ENCODE measurements around the gene IER5L. TPM values are rescaled to one million over a fixed set of nuclear protein-coding genes. Genes with fewer than 3 reads are reported as not detected.

Gene IER5L
- total and polyA plus RNA-seq, 2 experiments from 2014 or later, result 4.3 to 81.7 TPM

DNA sequence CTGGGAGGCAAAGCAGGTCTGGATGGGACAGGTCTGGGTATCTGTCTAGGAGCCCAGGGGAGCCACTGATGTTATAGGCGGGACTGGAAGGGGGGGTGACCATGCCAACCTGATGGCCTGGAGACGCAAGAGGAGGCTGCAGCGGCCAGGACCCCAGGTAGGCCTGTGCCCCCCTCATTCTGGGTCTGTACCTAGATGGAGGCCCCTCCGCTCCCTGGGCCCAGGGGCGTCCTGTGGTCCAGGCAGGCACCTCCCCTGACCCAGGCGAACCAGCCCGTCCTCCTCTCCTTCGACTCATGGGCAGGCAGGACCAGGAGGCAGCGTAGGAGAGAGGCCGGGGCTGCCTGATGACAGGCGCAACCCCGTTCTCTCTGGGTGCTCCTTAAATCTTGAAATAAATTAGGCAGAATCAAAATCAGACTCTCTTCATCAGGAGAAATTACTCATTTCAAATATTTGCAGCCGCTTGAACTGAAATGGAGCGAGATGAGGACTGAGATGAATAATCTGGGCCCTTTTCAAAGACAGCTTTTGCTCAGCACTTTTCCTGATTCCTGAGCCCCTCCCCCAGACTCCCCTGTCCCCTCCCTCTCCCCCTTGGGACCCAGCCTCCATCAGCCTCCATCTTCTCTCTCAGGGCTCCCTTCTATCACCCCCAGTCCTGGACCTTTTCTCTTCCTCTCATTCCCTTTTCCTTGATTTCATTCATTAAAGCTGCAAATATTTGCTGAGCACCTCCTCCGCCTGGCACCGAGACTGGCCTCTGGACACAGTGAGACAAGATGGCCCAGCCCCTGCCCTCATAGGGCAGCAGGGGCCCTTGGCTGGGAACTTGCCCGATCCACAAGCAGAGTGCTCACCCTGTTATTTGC lies 46.8 kb upstream of the IER5L start:
- Histone ChIP-seq H3K36me3 (ENCODE audit: low read depth) (no peaks in the 10 kb centered on the region), H3K4me2 (ENCODE audit: unreplicated experiment) (no peak overlapping the region), H4K20me1 (ENCODE audit: insufficient read depth) (no peaks in the 10 kb centered on the region), H3K4me3 (no peak overlapping the region), H3F3A (ENCODE audit: insufficient read depth) (0 out of 2 replicates have a peak, but pooled peaks cover 4% of the 10 kb centered on the region), H3K9ac (no peak overlapping the region), H3K79me2 (ENCODE audit: insufficient read depth) (no peaks in the 10 kb centered on the region), H3K27ac (no peak overlapping the region), H2AFZ (peak overlapping the region; percentile 36; the same call in 1 of the 2 replicates), H3K4me1 (ENCODE audit: insufficient read depth) (0 out of 2 replicates have a peak, but pooled peaks cover 4% of the 10 kb centered on the region), H3K9me3 (ENCODE audit: low read depth) (no peaks in the 10 kb centered on the region), H3K27me3 (replicated peaks; ENCODE audit: insufficient read depth) (no peaks in the 10 kb centered on the region), H3K9me2 (ENCODE audit: insufficient read depth) (no peaks in the 10 kb centered on the region)
- WGBS, 2 experiments (ENCODE audit: low coverage in 1 of 2, low lambda C conversion rate in 2 of 2, missing lambda C conversion rate in 2 of 2), result 94 to 96% methylated on average over 17 of the region's 17 CpGs
- no peak for DNase-seq
- in situ Hi-C loops (cut with MboI), result no loop called here
- no peak for TF ChIP-seq EZH2 (IDR thresholded peaks at IDR 0.05; ENCODE audit: insufficient read depth, poor library complexity, severe bottlenecking)
- TF ChIP-seq EZH2phosphoT487 (IDR thresholded peaks at IDR 0.05; ENCODE audit: insufficient read depth, low read depth), result no peak

GRCh38 chr9:129223551-129224208 lies 45.6 kb upstream of the IER5L start:
- Histone ChIP-seq H3K27me3 (replicated peaks; ENCODE audit: insufficient read depth) (no peaks in the 10 kb centered on the region), H3K4me1 (ENCODE audit: insufficient read depth) (no peaks in the 10 kb centered on the region), H3K9me2 (ENCODE audit: insufficient read depth) (no peaks in the 10 kb centered on the region), H3F3A (ENCODE audit: insufficient read depth) (no peaks in the 10 kb centered on the region), H3K9me3 (ENCODE audit: low read depth) (no peaks in the 10 kb centered on the region), H3K4me2 (ENCODE audit: unreplicated experiment) (no peak overlapping the region), H3K79me2 (ENCODE audit: insufficient read depth) (no peaks in the 10 kb centered on the region), H3K9ac (no peak overlapping the region), H3K27ac (no peak overlapping the region), H2AFZ (no peak overlapping the region), H3K36me3 (ENCODE audit: low read depth) (no peaks in the 10 kb centered on the region), H4K20me1 (ENCODE audit: insufficient read depth) (no peaks in the 10 kb centered on the region), H3K4me3 (no peak overlapping the region)
- 89 to 91% methylated on average over 15 of the region's 15 CpGs for WGBS, 2 experiments (ENCODE audit: low coverage in 1 of 2, low lambda C conversion rate in 2 of 2, missing lambda C conversion rate in 2 of 2)
- TF ChIP-seq EZH2phosphoT487 (IDR thresholded peaks at IDR 0.05; ENCODE audit: insufficient read depth, low read depth) (no peak), EZH2 (IDR thresholded peaks at IDR 0.05; ENCODE audit: insufficient read depth, poor library complexity, severe bottlenecking) (no peak)
- no peak for DNase-seq
- in situ Hi-C loops (cut with MboI), result no loop called here

DNA sequence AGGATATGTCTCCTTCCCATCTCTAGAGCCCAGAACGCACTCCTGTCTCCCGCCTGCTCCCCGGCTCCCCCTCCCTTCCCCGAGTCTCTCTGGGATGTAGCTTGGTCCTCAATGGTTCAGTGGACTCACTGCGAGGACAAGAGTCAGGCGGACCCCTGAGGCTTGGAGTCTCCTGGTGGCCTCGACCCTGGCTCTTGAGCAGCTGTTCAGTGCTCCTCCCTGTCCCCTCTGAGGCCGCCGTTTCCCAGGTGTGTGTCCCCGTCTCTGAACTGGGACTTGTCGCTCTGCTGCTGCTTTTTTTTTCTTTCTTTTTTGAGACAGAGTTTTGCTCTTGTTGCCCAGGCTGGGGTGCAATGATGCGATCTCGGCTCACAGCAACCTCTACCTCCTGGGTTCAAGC lies 44.8 kb upstream of the IER5L start:
- H4K20me1 ChIP-seq (ENCODE audit: insufficient read depth), result no peaks in the 10 kb centered on the region
- no peaks in the 10 kb centered on the region for H3K4me1 ChIP-seq (ENCODE audit: insufficient read depth)
- no peaks in the 10 kb centered on the region for H3K9me2 ChIP-seq (ENCODE audit: insufficient read depth)
- no peak overlapping the region for H3K4me3 ChIP-seq
- in situ Hi-C loops (cut with MboI), result no loop called here
- H3K79me2 ChIP-seq (ENCODE audit: insufficient read depth), result no peaks in the 10 kb centered on the region
- H3K9me3 ChIP-seq (ENCODE audit: low read depth), result no peaks in the 10 kb centered on the region
- no peaks in the 10 kb centered on the region for H3K36me3 ChIP-seq (ENCODE audit: low read depth)
- H3K27ac ChIP-seq, result no peak overlapping the region
- H3K9ac ChIP-seq, result no peak overlapping the region
- WGBS, 2 experiments (ENCODE audit: low coverage in 1 of 2, low lambda C conversion rate in 2 of 2, missing lambda C conversion rate in 2 of 2), result 88 to 89% methylated on average over 10 to 13 of the region's 13 CpGs
- DNase-seq, result no peak
- H2AFZ ChIP-seq, result no peak overlapping the region
- H3K27me3 ChIP-seq (replicated peaks; ENCODE audit: insufficient read depth), result no peaks in the 10 kb centered on the region
- no peak overlapping the region for H3K4me2 ChIP-seq (ENCODE audit: unreplicated experiment)
- no peaks in the 10 kb centered on the region for H3F3A ChIP-seq (ENCODE audit: insufficient read depth)
- TF ChIP-seq EZH2 (IDR thresholded peaks at IDR 0.05; ENCODE audit: insufficient read depth, poor library complexity, severe bottlenecking) (no peak), EZH2phosphoT487 (IDR thresholded peaks at IDR 0.05; ENCODE audit: insufficient read depth, low read depth) (no peak)

DNA sequence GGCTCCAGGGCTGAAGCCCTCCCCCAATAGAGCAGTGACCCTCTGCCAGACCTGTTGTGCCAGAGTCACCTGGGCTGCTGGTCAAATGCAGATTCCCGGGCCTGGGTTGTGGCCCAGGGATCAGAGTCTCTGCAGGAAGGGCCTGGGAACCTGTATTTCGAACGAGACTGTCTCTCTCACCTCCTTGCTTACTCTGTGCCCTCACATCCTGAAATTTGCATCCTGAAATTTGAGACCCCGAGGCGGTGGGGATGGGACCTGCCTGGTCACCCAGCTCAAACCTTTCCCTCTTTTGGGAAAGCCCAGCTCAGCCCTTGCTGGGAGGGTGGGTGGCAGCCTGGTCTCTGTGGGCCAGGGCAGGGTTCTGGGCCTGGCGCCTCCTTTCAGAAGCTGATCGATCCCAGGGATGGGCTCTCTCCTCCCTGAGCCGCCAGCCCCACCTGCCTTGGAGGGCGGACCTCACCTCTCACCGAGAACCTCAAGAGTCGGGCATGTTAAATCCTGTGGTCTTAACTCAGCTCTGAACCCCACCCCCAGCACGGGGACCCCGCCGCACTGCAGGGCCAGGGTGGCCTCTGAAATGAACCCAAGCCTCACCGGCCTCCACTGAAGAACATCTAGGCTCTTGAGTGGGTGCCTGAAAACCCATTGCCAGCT lies 44.0 kb upstream of the IER5L start:
- no peak for TF ChIP-seq EZH2 (IDR thresholded peaks at IDR 0.05; ENCODE audit: insufficient read depth, poor library complexity, severe bottlenecking)
- no peak for TF ChIP-seq EZH2phosphoT487 (IDR thresholded peaks at IDR 0.05; ENCODE audit: insufficient read depth, low read depth)
- in situ Hi-C loops (cut with MboI), result no loop called here

More for the DNA sequence above, 44.0 kb upstream of the IER5L start:
- H3F3A ChIP-seq (ENCODE audit: insufficient read depth), result no peaks in the 10 kb centered on the region
- H3K9me2 ChIP-seq (ENCODE audit: insufficient read depth), result no peaks in the 10 kb centered on the region
- H3K27me3 ChIP-seq (replicated peaks; ENCODE audit: insufficient read depth), result no peaks in the 10 kb centered on the region
- H3K9me3 ChIP-seq (ENCODE audit: low read depth), result no peaks in the 10 kb centered on the region
- no peak overlapping the region for H3K9ac ChIP-seq
- no peak overlapping the region for H3K27ac ChIP-seq
- 81 to 82% methylated on average over 15 of the region's 15 CpGs for WGBS, 2 experiments (ENCODE audit: low coverage in 1 of 2, low lambda C conversion rate in 2 of 2, missing lambda C conversion rate in 2 of 2)
- H3K4me3 ChIP-seq, result no peak overlapping the region
- H2AFZ ChIP-seq, result no peak overlapping the region
- no peaks in the 10 kb centered on the region for H4K20me1 ChIP-seq (ENCODE audit: insufficient read depth)
- DNase-seq, result no peak
- H3K36me3 ChIP-seq (ENCODE audit: low read depth), result no peaks in the 10 kb centered on the region
- no peak overlapping the region for H3K4me2 ChIP-seq (ENCODE audit: unreplicated experiment)
- no peaks in the 10 kb centered on the region for H3K79me2 ChIP-seq (ENCODE audit: insufficient read depth)
- no peaks in the 10 kb centered on the region for H3K4me1 ChIP-seq (ENCODE audit: insufficient read depth)

Measured in GM23248 (cell line).